SIG-M5 treated with dmso at 0.1 percent for 504 hours (cell line): ENCODE measurements around the gene MDP1.
"Not testable (repeated sequence)": the region's sequence is repeated elsewhere in the genome, so short reads cannot be mapped to it uniquely, and the experiment has no call there.

ENCODE experiments used
- DNase-seq: peaks from one replicate; lab custom pipeline; 2025; ENCODE audit not compliant: unreplicated experiment; lab: John Stamatoyannopoulos, UW

Gene MDP1

GRCh38 chr14:24232121-24232644 lies 16.3 kb upstream of the MDP1 start, which contains the start of gene NEDD8:
Gene NEDD8 (minus strand): TSS chr14:24232367. CDS start chr14:24232267, 100 bp downstream.
- peak; percentile 94 for DNase-seq

- DNase-seq: peak; percentile 20
Observed at GRCh38 chr14:24231263-24232120, 15.6 kb upstream of the MDP1 start.

GRCh38 chr14:24228902-24229301 lies 13.0 kb upstream of the MDP1 start:
- DNase-seq: no peak

GRCh38 chr14:24226473-24226872 lies 10.6 kb upstream of the MDP1 start:
- DNase-seq: no peak

- DNase-seq: no peak
Observed at GRCh38 chr14:24224618-24225071, 8.8 kb upstream of the MDP1 start.

GRCh38 chr14:24222987-24223386 lies 7.1 kb upstream of the MDP1 start:
- DNase-seq: not testable (repeated sequence)

GRCh38 chr14:24219521-24219920 lies 3.7 kb upstream of the MDP1 start:
- no peak for DNase-seq

GRCh38 chr14:24219080-24219479 lies 3.2 kb upstream of the MDP1 start:
- no peak for DNase-seq

- not testable (repeated sequence) for DNase-seq
Observed at GRCh38 chr14:24216876-24217275, 1.0 kb upstream of the MDP1 start.

- DNase-seq: no peak
Observed at GRCh38 chr14:24216345-24216699, 456 bp upstream of the MDP1 start.

- DNase-seq: no peak
Observed at GRCh38 chr14:24213866-24214662, 1.8 kb downstream of the MDP1 start.

GRCh38 chr14:24212924-24213865 lies 2.7 kb downstream of the MDP1 start, which contains the start of gene CHMP4A:
Gene CHMP4A (minus strand): TSS chr14:24213488. CDS start chr14:24213439, 49 bp downstream.
- DNase-seq: peak; percentile 98

- no peak for DNase-seq
Observed at GRCh38 chr14:24211311-24211710, 4.6 kb downstream of the MDP1 start.

- DNase-seq: no peak
Observed at GRCh38 chr14:24207625-24208024, 8.2 kb downstream of the MDP1 start.

- no peak for DNase-seq
Observed at GRCh38 chr14:24207104-24207551, 8.7 kb downstream of the MDP1 start.

GRCh38 chr14:24206260-24207103 lies 9.4 kb downstream of the MDP1 start:
- DNase-seq: no peak

- DNase-seq: no peak
Observed at GRCh38 chr14:24204163-24205146, 11.4 kb downstream of the MDP1 start.

- not testable (repeated sequence) for DNase-seq
Observed at GRCh38 chr14:24203249-24203886, 12.5 kb downstream of the MDP1 start.
